NT2/D1 (cell line): ENCODE data around the gene SPATA2.
"Not testable (repeated sequence)": the region's sequence is repeated elsewhere in the genome, so short reads cannot be mapped to it uniquely, and the experiment has no call there.

Experiments
- DNase-seq: peaks from one replicate; pipeline ENCODE4 v3.0.0-alpha.2; 2011; ENCODE audit warnings: low read depth, low spot score
- H3K27me3 ChIP-seq: 2 replicates; pipeline ENCODE4 v1.6.0; 2011; ENCODE audit warnings: mild to moderate bottlenecking; ENCODE audit not compliant: insufficient read length, insufficient read depth
- H3K36me3 ChIP-seq: 2 replicates; pipeline ENCODE4 v1.6.1; 2011; ENCODE audit warnings: mild to moderate bottlenecking, low read length, mixed read lengths; ENCODE audit not compliant: insufficient read depth, insufficient read length
- H3K4me1 ChIP-seq: 2 replicates; pipeline ENCODE4 v1.5.1; 2011; ENCODE audit not compliant: insufficient read depth, insufficient read length
- H3K4me3 ChIP-seq: 2 replicates; pipeline ENCODE4 v1.5.1; 2011; ENCODE audit warnings: low read depth; ENCODE audit not compliant: insufficient read length
- H3K9ac ChIP-seq: 2 replicates; pipeline ENCODE4 v1.6.0; 2011; ENCODE audit warnings: low read depth; ENCODE audit not compliant: insufficient read length
- H3K9me3 ChIP-seq: 2 replicates; pipeline ENCODE4 v1.5.1; 2011; ENCODE audit warnings: mild to moderate bottlenecking, low read length; ENCODE audit not compliant: insufficient read depth
- SUZ12 ChIP-seq: IDR thresholded peaks from 2 replicates; pipeline ENCODE4 v1.6.1; 2011; ENCODE audit not compliant: insufficient read length, insufficient read depth; ENCODE audit errors: extremely low read depth
- YY1 ChIP-seq: IDR thresholded peaks from 2 replicates; pipeline ENCODE4 v1.6.1; 2011; ENCODE audit not compliant: insufficient read length, insufficient read depth
- ZNF274 ChIP-seq: IDR thresholded peaks from 2 replicates; pipeline ENCODE4 v1.6.1; 2011; ENCODE audit warnings: mild to moderate bottlenecking, low read depth, low read length

The SPATA2 gene, protein sequence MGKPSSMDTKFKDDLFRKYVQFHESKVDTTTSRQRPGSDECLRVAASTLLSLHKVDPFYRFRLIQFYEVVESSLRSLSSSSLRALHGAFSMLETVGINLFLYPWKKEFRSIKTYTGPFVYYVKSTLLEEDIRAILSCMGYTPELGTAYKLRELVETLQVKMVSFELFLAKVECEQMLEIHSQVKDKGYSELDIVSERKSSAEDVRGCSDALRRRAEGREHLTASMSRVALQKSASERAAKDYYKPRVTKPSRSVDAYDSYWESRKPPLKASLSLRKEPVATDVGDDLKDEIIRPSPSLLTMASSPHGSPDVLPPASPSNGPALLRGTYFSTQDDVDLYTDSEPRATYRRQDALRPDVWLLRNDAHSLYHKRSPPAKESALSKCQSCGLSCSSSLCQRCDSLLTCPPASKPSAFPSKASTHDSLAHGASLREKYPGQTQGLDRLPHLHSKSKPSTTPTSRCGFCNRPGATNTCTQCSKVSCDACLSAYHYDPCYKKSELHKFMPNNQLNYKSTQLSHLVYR

GRCh38 chr20:49915380-49916145 is at the start of gene SPATA2:
SPATA2 (minus strand) TSS chr20:49915529; CDS start chr20:49908490, 7,039 bp downstream.
- Histone ChIP-seq H3K9ac (peak within 1 kb of the TSS; percentile 92), H3K9me3 (no peaks in the 10 kb centered on the region; the same call in 1 of the 2 replicates), H3K4me1 (peaks cover 5% of the 10 kb centered on the region), H3K36me3 (peaks cover 20% of the 10 kb centered on the region), H3K4me3 (peak within 1 kb of the TSS; percentile 84), H3K27me3 (no peaks in the 10 kb centered on the region)
- peak; percentile 91 for DNase-seq
- TF ChIP-seq SUZ12 (no peak), YY1 (no peak), ZNF274 (no peak)

DNA sequence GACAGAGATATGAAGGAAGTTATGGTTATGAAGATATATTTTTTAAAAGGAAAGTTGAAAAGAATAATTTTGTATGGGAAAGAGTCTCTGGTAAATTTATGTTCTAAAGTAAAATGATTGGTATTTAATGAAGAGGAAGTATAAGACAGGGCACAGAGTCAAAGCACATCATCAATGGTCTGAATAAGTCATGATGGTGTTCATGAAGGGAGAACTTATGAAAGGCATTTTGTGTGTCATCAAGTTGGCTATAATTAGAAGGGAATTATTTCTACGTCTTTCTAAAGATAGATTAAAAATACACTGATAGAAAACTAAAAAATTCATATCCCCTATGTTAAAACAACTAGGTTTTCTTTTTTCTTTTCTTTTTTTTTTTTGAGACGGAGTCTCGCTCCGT is 46.1 kb upstream of the SPATA2 start:
- Histone ChIP-seq H3K4me1 (no peaks in the 10 kb centered on the region), H3K9me3 (no peaks in the 10 kb centered on the region), H3K9ac (no peak overlapping the region), H3K4me3 (no peak overlapping the region), H3K27me3 (no peaks in the 10 kb centered on the region), H3K36me3 (peaks cover 25% of the 10 kb centered on the region)
- TF ChIP-seq SUZ12 (no peak), YY1 (no peak), ZNF274 (no peak)
- no peak for DNase-seq

GRCh38 chr20:49957089-49957938 is 42.0 kb upstream of the SPATA2 start:
- DNase-seq, H3K9ac ChIP-seq: not testable (repeated sequence)
- peaks cover 64% of the 10 kb centered on the region for H3K36me3 ChIP-seq

DNA sequence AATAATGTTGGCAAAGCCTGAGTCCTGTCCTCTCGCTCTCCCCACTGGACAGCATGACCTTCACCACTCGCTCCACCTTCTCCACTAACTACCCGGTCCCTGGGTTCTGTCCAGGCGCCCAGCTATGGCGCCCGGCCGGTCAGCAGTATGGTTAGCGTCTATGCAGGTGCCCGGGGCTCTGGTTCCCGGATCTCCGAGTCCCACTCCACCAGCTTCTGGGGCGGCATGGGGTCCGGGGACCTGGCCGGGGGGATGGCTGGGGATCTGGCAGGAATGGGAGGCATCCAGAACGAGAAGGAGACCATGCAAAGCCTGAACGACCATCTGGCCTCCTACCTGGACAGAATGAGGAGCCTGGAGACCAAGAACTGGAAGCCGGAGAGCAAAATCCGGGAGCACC is 41.4 kb upstream of the SPATA2 start:
- H3K9me3 ChIP-seq: no peaks in the 10 kb centered on the region
- TF ChIP-seq YY1 (no peak), ZNF274 (no peak), SUZ12 (no peak)

More at GRCh38 chr20:49957089-49957938, 42.0 kb upstream of the SPATA2 start:
- not testable (repeated sequence) for H3K9me3 ChIP-seq, H3K4me3 ChIP-seq, H3K4me1 ChIP-seq, H3K27me3 ChIP-seq

DNA sequence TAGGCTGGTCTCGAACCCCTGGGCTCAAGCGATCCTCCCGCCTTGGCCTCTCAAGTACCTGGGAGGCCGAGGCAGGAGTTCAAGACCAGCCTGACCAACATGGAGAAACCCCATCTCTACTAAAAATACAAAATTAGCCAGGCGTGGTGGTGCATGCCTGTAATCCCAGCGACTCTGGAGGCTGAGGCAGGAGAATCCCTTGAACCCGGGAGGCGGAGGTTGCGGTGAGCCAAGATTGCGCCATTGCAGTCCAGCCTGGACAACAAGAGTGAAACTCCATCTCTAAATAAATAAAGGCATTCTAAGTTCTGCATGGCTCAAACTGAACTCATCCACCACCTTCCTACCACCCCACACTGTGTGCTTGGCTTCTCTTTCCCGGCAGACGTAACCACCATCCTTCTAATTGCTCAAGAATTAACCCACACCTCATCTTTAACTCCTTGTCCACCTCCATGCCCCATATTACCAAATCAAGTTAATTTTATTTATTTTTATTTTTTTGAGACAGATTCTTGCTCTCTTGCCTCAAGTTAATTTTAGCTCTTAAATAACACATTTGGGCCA is 40.6 kb upstream of the SPATA2 start:
- H3K9me3 ChIP-seq, H3K4me1 ChIP-seq, H3K9ac ChIP-seq, H3K27me3 ChIP-seq, H3K4me3 ChIP-seq, DNase-seq: not testable (repeated sequence)
- peaks cover 76% of the 10 kb centered on the region for H3K36me3 ChIP-seq

More for the DNA sequence above, 41.4 kb upstream of the SPATA2 start:
- H3K4me3 ChIP-seq: no peak overlapping the region
- peaks cover 70% of the 10 kb centered on the region for H3K36me3 ChIP-seq
- DNase-seq: no peak
- no peak overlapping the region for H3K9ac ChIP-seq
- no peaks in the 10 kb centered on the region for H3K27me3 ChIP-seq
- H3K4me1 ChIP-seq: no peaks in the 10 kb centered on the region

- H3K36me3 ChIP-seq: peaks cover 83% of the 10 kb centered on the region
- TF ChIP-seq YY1 (no peak), ZNF274 (no peak), SUZ12 (no peak)
Measured at GRCh38 chr20:49955167-49955566, 39.8 kb upstream of the SPATA2 start.

More at GRCh38 chr20:49955167-49955566, 39.8 kb upstream of the SPATA2 start:
- H3K9ac ChIP-seq: no peak overlapping the region
- no peaks in the 10 kb centered on the region for H3K27me3 ChIP-seq
- H3K4me1 ChIP-seq: no peaks in the 10 kb centered on the region
- H3K9me3 ChIP-seq: no peaks in the 10 kb centered on the region
- H3K4me3 ChIP-seq: no peak overlapping the region
- DNase-seq: no peak
